Psoas muscle (tissue), 7 donors: ENCODE measurements around the gene RIN1. TPM values are rescaled to one million over a fixed set of nuclear protein-coding genes. Genes with fewer than 3 reads are reported as not detected.

Experiments used
- polyA plus RNA-seq, 3 donors: library from polyadenylated mRNA; stranded (reverse); fragments of 200-250 nt; gene quantifications; one replicate each; pipeline ENCODE4 v1.2.3, GENCODE V29; 2013
- total RNA-seq, 4 donors: library from RNA; stranded (reverse); fragmentation: NEBNext Ultra II Directional in 2 of 4; extraction: Animal tissue kit (Norgen Biotek cat#: 25700) in 2 of 4; gene quantifications; one replicate each; pipeline versions ENCODE4 v1.2.1 to v1.2.4, GENCODE V29; 2021 to 2023
- donor health status: healthy with polysubstance abuse.
- donor health status: DM: no; HTN: no; CAD: no; lungs with moderate emphysema.
- donor health status: Bipolar disorder and iron deficiency.
- donor health status: healthy.
- donor health status: DM: no; HTN: no; CAD: no.
- donor health status: DM: no; HTN: no; CAD: no.
- donor health status: DM: yes; HTN: yes; CAD: no.

RIN1 gene
- total and polyA plus RNA-seq, 7 donors, result 1.2 to 38.0 (median 5.7) TPM

Other genes with a start within 250 kb of the RIN1 start
- gene KLC2, start 78.7 kb downstream of the RIN1 start, total RNA-seq, result 10 to 100 TPM; 39.3 to 62.5 (median 54.4) TPM
- gene KLC2, start 78.7 kb downstream of the RIN1 start, polyA plus RNA-seq, result 100 to 1,000 TPM in 1 of 3 donors, 10 to 100 TPM in 2; 30.4 to 124 (median 41.5) TPM
- gene RAB1B, start 67.8 kb downstream of the RIN1 start, total RNA-seq, result 100 to 1,000 TPM; 120 to 146 (median 129) TPM
- gene RAB1B, start 67.8 kb downstream of the RIN1 start, polyA plus RNA-seq, result 100 to 1,000 TPM; 121 to 163 (median 130) TPM
- gene CNIH2, start 58.3 kb downstream of the RIN1 start, total RNA-seq, result not detected
- under 1 TPM in 1 of 3 donors, not detected in 2; 0.05 TPM for gene CNIH2, start 58.3 kb downstream of the RIN1 start, polyA plus RNA-seq
- gene YIF1A, start 47.3 kb downstream of the RIN1 start, total RNA-seq, result 10 to 100 TPM; 70.1 to 90.4 (median 78.6) TPM
- 100 to 1,000 TPM in 1 of 3 donors, 10 to 100 TPM in 2; 87.4 to 161 (median 96.1) TPM for gene YIF1A, start 47.3 kb downstream of the RIN1 start, polyA plus RNA-seq
- not detected for gene TMEM151A, start 44.5 kb downstream of the RIN1 start, total RNA-seq
- under 1 TPM in 2 of 3 donors, not detected in 1; 0.04 to 0.05 TPM for gene TMEM151A, start 44.5 kb downstream of the RIN1 start, polyA plus RNA-seq
- 10 to 100 TPM in 1 of 4 donors, 1 to 10 TPM in 3; 7.3 to 10.7 (median 9.1) TPM for gene CD248, start 19.4 kb downstream of the RIN1 start, total RNA-seq
- gene CD248, start 19.4 kb downstream of the RIN1 start, polyA plus RNA-seq, result 1 to 10 TPM; 2.9 to 8.9 (median 5.5) TPM
- gene BRMS1, start 8.7 kb upstream of the RIN1 start, total RNA-seq, result 10 to 100 TPM; 12.6 to 33.8 (median 19.9) TPM
- gene BRMS1, start 8.7 kb upstream of the RIN1 start, polyA plus RNA-seq, result 100 to 1,000 TPM in 1 of 3 donors, 10 to 100 TPM in 2; 55.9 to 152 (median 91.3) TPM
- 10 to 100 TPM; 17.0 to 21.0 (median 18.4) TPM for gene B4GAT1, start 11.2 kb upstream of the RIN1 start, total RNA-seq
- gene B4GAT1, start 11.2 kb upstream of the RIN1 start, polyA plus RNA-seq, result 10 to 100 TPM; 12.6 to 50.3 (median 24.5) TPM
- gene SLC29A2, start 35.3 kb upstream of the RIN1 start, total RNA-seq, result 10 to 100 TPM; 14.9 to 94.1 (median 51.0) TPM
- gene SLC29A2, start 35.3 kb upstream of the RIN1 start, polyA plus RNA-seq, result 10 to 100 TPM; 14.9 to 84.5 (median 69.5) TPM
- gene NPAS4, start 84.6 kb upstream of the RIN1 start, total RNA-seq, result not detected
- gene NPAS4, start 84.6 kb upstream of the RIN1 start, polyA plus RNA-seq, result under 1 TPM in 1 of 3 donors, not detected in 2; 0.05 TPM
- 10 to 100 TPM; 37.0 to 57.4 (median 48.7) TPM for gene MRPL11, start 102.4 kb upstream of the RIN1 start, total RNA-seq
- 10 to 100 TPM; 60.4 to 60.9 (median 60.7) TPM for gene MRPL11, start 102.4 kb upstream of the RIN1 start, polyA plus RNA-seq
- 10 to 100 TPM in 2 of 4 donors, 1 to 10 TPM in 2; 5.3 to 22.5 (median 11.4) TPM for gene PELI3, start 130.5 kb upstream of the RIN1 start, total RNA-seq
- gene PELI3, start 130.5 kb upstream of the RIN1 start, polyA plus RNA-seq, result 10 to 100 TPM in 2 of 3 donors, 1 to 10 TPM in 1; 3.1 to 46.8 (median 14.4) TPM
- 10 to 100 TPM; 24.0 to 44.4 (median 29.8) TPM for gene DPP3, start 144.0 kb upstream of the RIN1 start, total RNA-seq
- gene DPP3, start 144.0 kb upstream of the RIN1 start, polyA plus RNA-seq, result 10 to 100 TPM; 30.7 to 58.7 (median 57.9) TPM
- gene BBS1, start 174.2 kb upstream of the RIN1 start, total RNA-seq, result 10 to 100 TPM in 3 of 4 donors, 1 to 10 TPM in 1; 8.4 to 15.3 (median 12.1) TPM
- gene BBS1, start 174.2 kb upstream of the RIN1 start, polyA plus RNA-seq, result 10 to 100 TPM in 1 of 3 donors, 1 to 10 TPM in 2; 4.4 to 13.8 (median 5.0) TPM
- gene ZDHHC24, start 209.6 kb upstream of the RIN1 start, total RNA-seq, result 1 to 10 TPM; 3.9 to 6.5 (median 5.2) TPM
- 1 to 10 TPM; 5.4 to 7.6 (median 5.5) TPM for gene ZDHHC24, start 209.6 kb upstream of the RIN1 start, polyA plus RNA-seq
- gene ACTN3, start 210.5 kb upstream of the RIN1 start, total RNA-seq, result 100 to 1,000 TPM in 1 of 4 donors, 10 to 100 TPM in 2, 1 to 10 TPM in 1; 2.9 to 254 (median 78.4) TPM
- 100 to 1,000 TPM in 1 of 3 donors, 10 to 100 TPM in 1, 1 to 10 TPM in 1; 8.7 to 531 (median 15.1) TPM for gene ACTN3, start 210.5 kb upstream of the RIN1 start, polyA plus RNA-seq
- 10 to 100 TPM; 31.5 to 79.0 (median 50.3) TPM for gene CTSF, start 232.2 kb upstream of the RIN1 start, total RNA-seq
- gene CTSF, start 232.2 kb upstream of the RIN1 start, polyA plus RNA-seq, result 10 to 100 TPM; 16.5 to 33.0 (median 31.5) TPM